OCI-LY3 (cell line): ENCODE measurements around the gene TBX1.

Experiments
- EZH2phosphoT487 ChIP-seq: fragments of 200-600 bp; shearing (Covaris generic); IDR thresholded peaks from 2 replicates; pipeline ENCODE4 v1.6.1; 2018; ENCODE audit warnings: antibody characterized with exemption, mixed run types, low read depth
- TF ChIP-seq, protein P1 (sequence below): fragments of 200-600, 300-600 bp; sonication (generic); IDR thresholded peaks from 2 replicates; pipeline ENCODE4 v1.5.1; 2014; ENCODE audit warnings: antibody characterized with exemption, low read length, low read depth

DNA sequence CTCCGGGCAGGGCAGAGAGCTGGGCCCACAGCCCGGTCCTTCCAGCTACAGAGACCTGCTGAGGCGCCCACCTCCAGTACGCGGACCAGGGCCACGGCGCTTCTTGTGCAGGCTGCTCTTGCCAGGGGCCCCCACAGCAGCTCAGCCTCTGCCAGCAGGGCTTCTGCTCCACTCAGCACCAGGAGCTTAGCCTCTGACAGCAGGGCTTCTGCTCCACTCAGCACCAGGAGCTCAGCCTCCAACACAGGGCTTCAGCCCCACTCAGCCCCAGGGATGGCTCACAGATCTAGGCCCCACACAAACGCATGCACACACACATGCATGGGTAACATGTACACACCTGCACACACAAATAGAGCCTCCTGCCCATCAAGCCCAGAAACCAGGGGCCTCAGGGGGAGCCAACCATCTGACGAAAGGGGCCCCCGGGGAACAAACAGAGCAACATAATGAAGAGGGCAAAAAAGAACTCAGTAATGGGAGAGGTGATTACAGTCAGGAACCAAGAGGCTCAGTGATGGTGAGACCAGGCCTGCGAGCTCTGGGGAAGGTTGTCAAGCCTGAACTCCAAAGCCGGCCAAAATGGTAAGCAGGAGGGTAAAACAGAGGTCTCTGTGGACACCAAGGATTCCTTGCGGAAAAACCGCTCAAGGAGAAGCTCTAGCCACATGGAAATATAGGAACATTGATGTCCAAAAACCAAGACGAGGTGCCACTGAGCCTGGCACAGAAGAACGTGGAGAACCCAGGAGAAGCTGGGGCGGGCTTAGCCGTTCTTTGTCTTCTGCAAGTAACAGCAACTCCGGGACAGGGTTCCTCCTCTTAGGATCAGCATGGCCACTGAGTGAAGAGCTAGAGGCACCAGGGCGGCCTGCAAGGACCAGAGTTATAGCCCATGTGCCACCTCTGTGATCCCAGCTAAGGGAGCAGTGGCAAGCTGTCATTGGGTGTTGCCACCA is 47.6 kb downstream of the TBX1 start:
- TF ChIP-seq, protein P1, sequence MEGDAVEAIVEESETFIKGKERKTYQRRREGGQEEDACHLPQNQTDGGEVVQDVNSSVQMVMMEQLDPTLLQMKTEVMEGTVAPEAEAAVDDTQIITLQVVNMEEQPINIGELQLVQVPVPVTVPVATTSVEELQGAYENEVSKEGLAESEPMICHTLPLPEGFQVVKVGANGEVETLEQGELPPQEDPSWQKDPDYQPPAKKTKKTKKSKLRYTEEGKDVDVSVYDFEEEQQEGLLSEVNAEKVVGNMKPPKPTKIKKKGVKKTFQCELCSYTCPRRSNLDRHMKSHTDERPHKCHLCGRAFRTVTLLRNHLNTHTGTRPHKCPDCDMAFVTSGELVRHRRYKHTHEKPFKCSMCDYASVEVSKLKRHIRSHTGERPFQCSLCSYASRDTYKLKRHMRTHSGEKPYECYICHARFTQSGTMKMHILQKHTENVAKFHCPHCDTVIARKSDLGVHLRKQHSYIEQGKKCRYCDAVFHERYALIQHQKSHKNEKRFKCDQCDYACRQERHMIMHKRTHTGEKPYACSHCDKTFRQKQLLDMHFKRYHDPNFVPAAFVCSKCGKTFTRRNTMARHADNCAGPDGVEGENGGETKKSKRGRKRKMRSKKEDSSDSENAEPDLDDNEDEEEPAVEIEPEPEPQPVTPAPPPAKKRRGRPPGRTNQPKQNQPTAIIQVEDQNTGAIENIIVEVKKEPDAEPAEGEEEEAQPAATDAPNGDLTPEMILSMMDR, result no peak
- TF ChIP-seq EZH2phosphoT487, result no peak
